ENCODE measurements around the gene COX7A2L.
"Not testable (repeated sequence)": the region's sequence is repeated elsewhere in the genome, so short reads cannot be mapped to it uniquely, and the experiment has no call there.

DNA sequence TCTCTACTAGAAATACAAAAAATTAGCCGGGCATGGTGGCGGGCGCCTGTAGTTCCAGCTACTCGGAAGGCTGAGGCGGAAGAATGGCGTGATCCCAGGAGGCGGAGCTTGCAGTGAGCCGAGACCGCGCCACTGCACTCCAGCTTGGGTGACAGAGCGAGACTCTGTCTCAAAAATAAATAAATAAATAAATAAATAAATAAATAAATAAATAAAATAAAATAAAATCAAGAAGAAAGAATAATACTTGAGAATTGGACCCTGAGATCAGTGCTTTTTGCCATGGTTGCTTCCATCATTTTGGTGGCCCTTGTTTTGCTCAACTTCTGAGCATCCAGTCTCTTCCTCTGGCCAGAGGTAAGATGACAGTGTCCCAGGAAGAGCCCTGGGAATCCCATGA lies 37.0 kb upstream of the COX7A2L start:
- TF ChIP-seq, protein P1, sequence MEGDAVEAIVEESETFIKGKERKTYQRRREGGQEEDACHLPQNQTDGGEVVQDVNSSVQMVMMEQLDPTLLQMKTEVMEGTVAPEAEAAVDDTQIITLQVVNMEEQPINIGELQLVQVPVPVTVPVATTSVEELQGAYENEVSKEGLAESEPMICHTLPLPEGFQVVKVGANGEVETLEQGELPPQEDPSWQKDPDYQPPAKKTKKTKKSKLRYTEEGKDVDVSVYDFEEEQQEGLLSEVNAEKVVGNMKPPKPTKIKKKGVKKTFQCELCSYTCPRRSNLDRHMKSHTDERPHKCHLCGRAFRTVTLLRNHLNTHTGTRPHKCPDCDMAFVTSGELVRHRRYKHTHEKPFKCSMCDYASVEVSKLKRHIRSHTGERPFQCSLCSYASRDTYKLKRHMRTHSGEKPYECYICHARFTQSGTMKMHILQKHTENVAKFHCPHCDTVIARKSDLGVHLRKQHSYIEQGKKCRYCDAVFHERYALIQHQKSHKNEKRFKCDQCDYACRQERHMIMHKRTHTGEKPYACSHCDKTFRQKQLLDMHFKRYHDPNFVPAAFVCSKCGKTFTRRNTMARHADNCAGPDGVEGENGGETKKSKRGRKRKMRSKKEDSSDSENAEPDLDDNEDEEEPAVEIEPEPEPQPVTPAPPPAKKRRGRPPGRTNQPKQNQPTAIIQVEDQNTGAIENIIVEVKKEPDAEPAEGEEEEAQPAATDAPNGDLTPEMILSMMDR (IDR thresholded peaks at IDR 0.05) = not testable (repeated sequence)
- not testable (repeated sequence) for TF ChIP-seq POLR2A, POLR2AphosphoS5 (IDR thresholded peaks at IDR 0.05)
